Measurements from ENCODE around the gene SERHL2.

DNA sequence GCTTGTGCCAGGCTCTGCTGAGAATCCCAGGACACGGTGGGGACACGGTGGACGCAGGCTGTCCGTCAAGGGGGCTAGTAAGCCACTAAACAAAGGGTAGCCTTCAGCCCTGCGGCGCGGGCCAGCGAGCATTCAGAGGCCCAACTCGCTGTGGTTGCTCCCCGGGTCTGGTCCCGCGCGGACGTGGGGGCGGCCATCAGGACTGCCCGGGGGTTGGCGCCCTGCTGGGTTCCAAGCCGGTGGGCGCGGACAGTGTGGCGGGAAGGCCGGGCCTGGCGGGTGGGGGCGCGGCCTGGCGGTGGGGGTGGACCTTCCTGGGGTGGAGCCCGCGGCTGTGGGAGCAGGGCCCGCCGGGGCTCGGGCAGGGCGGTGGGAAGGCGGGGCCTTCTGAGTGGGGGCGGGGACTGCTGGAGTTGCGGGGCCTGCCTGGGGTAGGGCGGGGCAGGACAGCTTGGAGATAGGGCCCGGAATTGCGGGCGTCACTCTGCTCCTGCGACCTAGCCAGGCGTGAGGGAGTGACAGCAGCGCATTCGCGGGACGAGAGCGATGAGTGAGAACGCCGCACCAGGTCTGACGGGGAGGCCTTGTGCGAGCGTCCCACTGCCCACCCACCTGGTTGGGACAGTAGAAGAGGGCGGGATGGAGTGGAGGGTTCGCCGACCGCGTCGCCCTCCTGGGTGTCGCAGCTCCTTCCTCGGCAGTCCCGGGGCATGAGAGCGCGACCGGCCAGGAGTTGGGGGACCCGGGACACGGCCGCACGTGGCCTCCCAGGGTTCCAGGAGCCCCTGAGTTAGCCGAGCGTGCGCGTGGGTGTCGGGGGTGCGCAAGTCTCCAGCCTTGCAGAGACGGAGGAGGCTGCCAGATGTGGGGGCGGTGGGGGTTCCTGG, at the start of gene SERHL2:
- TF ChIP-seq, protein P1, sequence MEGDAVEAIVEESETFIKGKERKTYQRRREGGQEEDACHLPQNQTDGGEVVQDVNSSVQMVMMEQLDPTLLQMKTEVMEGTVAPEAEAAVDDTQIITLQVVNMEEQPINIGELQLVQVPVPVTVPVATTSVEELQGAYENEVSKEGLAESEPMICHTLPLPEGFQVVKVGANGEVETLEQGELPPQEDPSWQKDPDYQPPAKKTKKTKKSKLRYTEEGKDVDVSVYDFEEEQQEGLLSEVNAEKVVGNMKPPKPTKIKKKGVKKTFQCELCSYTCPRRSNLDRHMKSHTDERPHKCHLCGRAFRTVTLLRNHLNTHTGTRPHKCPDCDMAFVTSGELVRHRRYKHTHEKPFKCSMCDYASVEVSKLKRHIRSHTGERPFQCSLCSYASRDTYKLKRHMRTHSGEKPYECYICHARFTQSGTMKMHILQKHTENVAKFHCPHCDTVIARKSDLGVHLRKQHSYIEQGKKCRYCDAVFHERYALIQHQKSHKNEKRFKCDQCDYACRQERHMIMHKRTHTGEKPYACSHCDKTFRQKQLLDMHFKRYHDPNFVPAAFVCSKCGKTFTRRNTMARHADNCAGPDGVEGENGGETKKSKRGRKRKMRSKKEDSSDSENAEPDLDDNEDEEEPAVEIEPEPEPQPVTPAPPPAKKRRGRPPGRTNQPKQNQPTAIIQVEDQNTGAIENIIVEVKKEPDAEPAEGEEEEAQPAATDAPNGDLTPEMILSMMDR (IDR thresholded peaks at IDR 0.05; ENCODE audit: insufficient read depth, low read length), result no peak
- TF ChIP-seq GABPA (IDR thresholded peaks at IDR 0.05; ENCODE audit: low read depth) (no peak), SPI1 (IDR thresholded peaks at IDR 0.05; ENCODE audit: borderline replicate concordance, low read depth) (no peak)
